Measurements from ENCODE around the gene UCP1. TPM values are rescaled to one million over a fixed set of nuclear protein-coding genes. Genes with fewer than 3 reads are reported as not detected.

The UCP1 gene
- total and polyA plus RNA-seq, 2 experiments from 2014 or later = not detected

- Histone ChIP-seq H3K79me2 (no peaks in the 10 kb centered on the region), H3K27ac (no peak overlapping the region), H3K36me3 (replicated peaks; ENCODE audit: insufficient read depth, low read depth) (no peaks in the 10 kb centered on the region), H4K20me1 (ENCODE audit: insufficient read depth, poor library complexity, severe bottlenecking) (no peaks in the 10 kb centered on the region), H3K9me2 (replicated peaks; ENCODE audit: insufficient read depth) (no peaks in the 10 kb centered on the region), H3K4me2 (no peak overlapping the region), H3K9me3 (ENCODE audit: low read depth) (no peaks in the 10 kb centered on the region), H2AFZ (no peak overlapping the region), H3K27me3 (peaks cover 14% of the 10 kb centered on the region), H3K4me3 (no peak overlapping the region), H3K4me1 (ENCODE audit: insufficient read depth) (no peaks in the 10 kb centered on the region)
- DNase-seq (ENCODE audit: low spot score) = no peak
- TF ChIP-seq EZH2 (IDR thresholded peaks at IDR 0.05; ENCODE audit: borderline replicate concordance) (no peak), EZH2phosphoT487 (IDR thresholded peaks at IDR 0.05; ENCODE audit: low read depth, severe bottlenecking, unreplicated experiment) (no peak), CTCF (IDR thresholded peaks at IDR 0.05; ENCODE audit: poor library complexity) (no peak)
- 91% methylated on average over 6 of the region's 6 CpGs for WGBS (ENCODE audit: low lambda C conversion rate, missing lambda C conversion rate)
These were observed 9.1 kb downstream of the UCP1 start for GRCh38 chr4:140559696-140560095.

- Histone ChIP-seq H3K4me2 (no peak overlapping the region), H3K4me1 (ENCODE audit: insufficient read depth) (no peaks in the 10 kb centered on the region), H2AFZ (no peak overlapping the region), H3K9me2 (replicated peaks; ENCODE audit: insufficient read depth) (no peaks in the 10 kb centered on the region), H4K20me1 (ENCODE audit: insufficient read depth, poor library complexity, severe bottlenecking) (no peaks in the 10 kb centered on the region), H3K9me3 (ENCODE audit: low read depth) (no peaks in the 10 kb centered on the region), H3K4me3 (no peak overlapping the region), H3K79me2 (no peaks in the 10 kb centered on the region), H3K27me3 (peaks cover 8% of the 10 kb centered on the region), H3K27ac (no peak overlapping the region), H3K36me3 (replicated peaks; ENCODE audit: insufficient read depth, low read depth) (no peaks in the 10 kb centered on the region)
- TF ChIP-seq CTCF (IDR thresholded peaks at IDR 0.05; ENCODE audit: poor library complexity) = no peak
- TF ChIP-seq EZH2 (IDR thresholded peaks at IDR 0.05; ENCODE audit: borderline replicate concordance) = no peak
- TF ChIP-seq EZH2phosphoT487 (IDR thresholded peaks at IDR 0.05; ENCODE audit: low read depth, severe bottlenecking, unreplicated experiment) = no peak
- no peak for DNase-seq (ENCODE audit: low spot score)
- 57% methylated on average over 4 of the region's 4 CpGs for WGBS (ENCODE audit: low lambda C conversion rate, missing lambda C conversion rate)
These were observed 10.8 kb downstream of the UCP1 start for GRCh38 chr4:140557831-140558435.

DNA sequence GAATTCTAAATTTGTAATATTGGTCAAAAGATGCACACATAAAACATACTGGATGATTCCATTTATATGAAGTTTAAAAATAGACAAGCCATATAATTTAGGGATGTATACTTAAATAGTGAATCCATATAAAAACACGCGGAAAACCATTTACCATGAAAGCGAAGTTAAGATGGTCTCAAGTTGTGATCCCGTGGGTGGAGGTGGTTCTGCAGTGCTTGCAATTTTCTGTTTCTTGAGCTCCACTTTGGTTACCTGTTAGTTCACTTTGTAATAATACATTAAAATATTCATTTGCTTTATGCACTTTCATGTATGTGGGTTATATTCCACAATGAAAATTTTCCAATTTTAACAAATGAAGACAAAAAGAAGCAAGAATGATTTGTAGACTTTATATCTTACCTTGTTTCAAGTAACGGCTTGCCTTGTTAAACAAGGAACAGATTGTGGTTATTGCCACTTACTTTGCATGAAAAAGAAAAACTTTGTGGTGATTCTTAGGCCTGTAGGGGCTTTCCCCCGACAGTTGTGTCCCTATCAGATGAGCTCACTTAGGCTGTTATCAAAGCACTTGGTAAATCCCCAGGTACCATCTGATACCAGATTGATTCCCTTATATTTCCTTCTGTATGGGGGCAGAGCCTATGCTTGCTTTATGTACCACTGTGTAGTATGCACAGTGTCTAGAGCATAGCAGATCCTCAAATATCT, 12.2 kb downstream of the UCP1 start:
- no peak for DNase-seq (ENCODE audit: low spot score)
- 86% methylated on average over 6 of the region's 6 CpGs for WGBS (ENCODE audit: low lambda C conversion rate, missing lambda C conversion rate)

More for the DNA sequence above, 12.2 kb downstream of the UCP1 start:
- no peak overlapping the region for H3K27ac ChIP-seq
- H3K36me3 ChIP-seq (replicated peaks; ENCODE audit: insufficient read depth, low read depth) = no peaks in the 10 kb centered on the region
- no peaks in the 10 kb centered on the region for H4K20me1 ChIP-seq (ENCODE audit: insufficient read depth, poor library complexity, severe bottlenecking)
- H3K4me3 ChIP-seq = no peak overlapping the region
- no peak overlapping the region for H2AFZ ChIP-seq
- no peaks in the 10 kb centered on the region for H3K4me1 ChIP-seq (ENCODE audit: insufficient read depth)
- H3K9me2 ChIP-seq (replicated peaks; ENCODE audit: insufficient read depth) = no peaks in the 10 kb centered on the region
- H3K27me3 ChIP-seq = peaks cover 2% of the 10 kb centered on the region
- H3K79me2 ChIP-seq = no peaks in the 10 kb centered on the region
- H3K9me3 ChIP-seq (ENCODE audit: low read depth) = no peaks in the 10 kb centered on the region
- TF ChIP-seq CTCF (IDR thresholded peaks at IDR 0.05; ENCODE audit: poor library complexity) = no peak
- TF ChIP-seq EZH2phosphoT487 (IDR thresholded peaks at IDR 0.05; ENCODE audit: low read depth, severe bottlenecking, unreplicated experiment) = no peak
- TF ChIP-seq EZH2 (IDR thresholded peaks at IDR 0.05; ENCODE audit: borderline replicate concordance) = no peak
- no peak overlapping the region for H3K4me2 ChIP-seq

Data from hepatocyte (in vitro differentiated cells).